G401.6 (cell line): ENCODE data around the gene PCDH9.
"Not testable (repeated sequence)": the region's sequence is repeated elsewhere in the genome, so short reads cannot be mapped to it uniquely, and the experiment has no call there.

ENCODE experiments used
- FAIRE-seq: peaks from 2 replicates; lab custom pipeline; 2012; peaks lifted over from hg19 to GRCh38; lab: Jason Lieb, UNC

The PCDH9 gene

DNA sequence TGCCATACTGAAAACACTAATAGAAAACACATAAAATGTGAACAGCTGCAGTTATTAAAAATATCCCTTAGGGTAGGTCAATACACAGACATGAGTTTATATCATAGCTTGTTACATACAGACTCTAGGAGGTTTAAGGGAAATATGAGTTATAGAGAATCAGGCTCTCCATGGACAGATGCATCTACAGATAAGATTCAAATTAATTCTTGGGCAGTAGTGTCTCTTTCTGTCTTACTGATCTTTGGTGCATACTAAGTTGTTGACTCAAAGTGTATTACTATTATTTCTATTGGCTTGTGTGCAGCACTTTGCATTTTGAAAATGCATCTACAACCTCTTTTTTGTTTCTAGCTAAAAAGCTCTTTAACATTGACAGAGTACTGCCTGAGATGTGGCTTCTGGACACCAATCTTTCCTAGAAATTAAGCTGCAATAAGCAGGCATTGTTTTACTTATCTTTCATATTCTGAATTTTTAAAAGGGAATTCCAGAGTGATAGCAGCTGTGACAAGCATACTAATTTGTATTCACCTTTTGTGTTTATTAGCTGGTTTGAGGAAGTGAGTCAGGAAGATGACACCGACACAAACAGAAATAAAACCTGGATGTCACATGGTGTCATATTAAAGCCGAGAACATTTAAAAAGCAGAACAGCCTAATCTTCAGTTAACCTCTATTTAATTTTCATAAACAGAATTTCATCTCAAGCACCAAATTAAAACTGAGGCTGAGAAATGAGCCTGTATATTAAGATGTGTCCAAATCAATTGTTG, 399.0 kb downstream of the PCDH9 start:
- no peak for FAIRE-seq

GRCh38 chr13:66829803-66830202, 400.3 kb downstream of the PCDH9 start:
- no peak for FAIRE-seq

DNA sequence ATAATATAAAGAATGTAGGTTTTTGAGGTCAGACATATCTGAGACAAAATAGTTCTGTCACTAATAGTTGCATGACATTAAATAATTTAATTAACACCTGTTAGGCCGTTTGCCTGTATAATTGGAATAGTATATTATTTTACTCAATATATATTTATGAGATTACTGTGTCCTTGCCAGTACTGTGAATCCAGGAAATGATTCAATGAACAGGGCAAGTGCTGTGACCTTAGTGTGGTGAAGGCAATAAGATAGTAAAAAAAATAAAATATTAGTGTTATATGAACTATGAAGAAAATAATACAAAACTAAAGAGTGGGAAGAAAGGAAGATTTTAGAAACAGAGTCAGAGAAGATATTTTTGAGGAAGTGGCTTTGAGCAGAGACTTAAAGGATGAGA, 403.7 kb downstream of the PCDH9 start:
- FAIRE-seq: no peak

- no peak for FAIRE-seq
Measured at GRCh38 chr13:66821551-66821950, 408.6 kb downstream of the PCDH9 start.

- FAIRE-seq: no peak
Measured at GRCh38 chr13:66811455-66811854, 418.7 kb downstream of the PCDH9 start.

DNA sequence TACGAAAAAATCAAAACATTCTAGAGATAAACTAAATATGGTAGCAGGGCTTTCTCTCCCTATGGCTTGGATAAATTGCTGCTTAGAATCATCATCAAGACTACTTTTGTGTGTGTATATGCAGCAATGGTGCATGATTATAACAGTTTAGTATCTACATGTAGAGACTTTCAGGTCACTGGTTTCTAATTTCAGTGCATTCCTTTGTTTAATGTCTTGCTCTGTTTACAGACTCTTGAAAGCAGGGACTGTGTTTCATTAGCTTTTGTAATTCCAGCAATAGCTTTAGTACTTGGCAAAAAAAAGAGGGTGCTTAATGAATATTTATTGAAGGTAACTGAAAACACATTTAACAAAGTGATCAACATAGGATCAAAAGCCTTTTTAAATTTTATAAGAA, 420.7 kb downstream of the PCDH9 start:
- FAIRE-seq: no peak

GRCh38 chr13:66807251-66807650, 422.9 kb downstream of the PCDH9 start:
- no peak for FAIRE-seq

GRCh38 chr13:66805657-66806056, 424.5 kb downstream of the PCDH9 start:
- no peak for FAIRE-seq

DNA sequence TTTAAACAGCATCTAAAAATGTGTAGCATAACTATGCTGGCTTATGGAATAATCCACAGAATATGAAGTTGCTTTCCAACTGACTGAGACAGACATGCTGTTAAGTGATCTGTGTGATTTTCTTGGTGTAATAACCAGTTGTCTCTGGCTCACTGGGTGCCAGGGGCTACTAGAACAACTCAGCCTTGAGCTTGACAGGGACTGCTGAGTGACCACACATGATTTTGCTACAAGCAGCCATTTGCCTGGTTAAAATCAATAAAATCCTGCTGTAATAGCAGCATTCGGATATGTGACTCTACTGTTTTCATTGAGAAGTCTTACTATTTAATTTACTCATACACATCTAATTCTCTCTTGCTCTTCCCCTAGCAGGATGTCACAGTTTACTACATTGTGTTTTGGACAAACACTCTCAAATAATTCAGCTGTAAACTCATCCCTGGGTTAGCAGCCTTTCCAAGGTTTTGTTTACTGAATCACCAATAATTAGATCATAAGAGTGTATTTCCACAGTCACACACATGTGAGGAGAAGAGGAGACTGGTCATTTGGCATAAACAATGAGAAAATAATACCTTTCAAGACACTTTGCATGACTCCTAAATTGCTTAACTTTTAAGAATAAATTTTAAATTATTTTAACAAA, 426.2 kb downstream of the PCDH9 start:
- no peak for FAIRE-seq

DNA sequence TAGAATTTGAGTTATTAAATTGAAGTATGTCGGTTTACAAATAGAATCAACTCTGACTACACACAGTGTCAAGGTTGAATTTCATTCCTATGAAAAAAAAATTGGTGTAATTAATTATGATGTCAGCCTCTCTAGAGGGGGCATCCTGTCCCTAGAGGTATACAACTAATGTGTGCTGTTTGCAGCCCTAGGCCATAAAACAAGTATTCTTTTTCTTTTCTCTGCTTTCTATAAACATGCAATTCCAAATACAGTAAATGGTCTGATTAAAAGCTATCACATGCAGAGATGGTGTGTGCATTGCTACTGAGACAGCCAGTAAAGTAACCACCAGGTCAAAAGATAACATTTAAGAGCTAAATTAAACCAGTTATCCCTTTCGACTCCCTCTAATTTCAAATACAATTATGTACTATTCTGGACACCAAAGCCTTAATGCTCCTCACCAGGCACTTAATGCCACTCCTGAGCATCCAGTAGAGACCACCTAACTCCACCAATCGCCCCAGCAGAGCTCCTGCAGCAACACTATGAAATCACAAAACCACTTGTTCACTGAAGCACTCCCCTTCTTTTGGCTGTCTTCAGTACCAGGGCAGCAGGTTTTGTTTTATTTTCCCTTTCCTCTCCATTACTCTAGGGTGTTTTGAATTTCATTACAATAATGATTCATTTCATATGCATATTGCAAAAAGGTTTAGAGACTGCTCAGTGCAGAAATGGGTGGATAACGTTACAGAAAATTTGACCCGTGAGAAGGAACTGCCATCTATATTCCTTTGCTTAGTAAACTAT, 426.9 kb downstream of the PCDH9 start:
- FAIRE-seq: no peak

DNA sequence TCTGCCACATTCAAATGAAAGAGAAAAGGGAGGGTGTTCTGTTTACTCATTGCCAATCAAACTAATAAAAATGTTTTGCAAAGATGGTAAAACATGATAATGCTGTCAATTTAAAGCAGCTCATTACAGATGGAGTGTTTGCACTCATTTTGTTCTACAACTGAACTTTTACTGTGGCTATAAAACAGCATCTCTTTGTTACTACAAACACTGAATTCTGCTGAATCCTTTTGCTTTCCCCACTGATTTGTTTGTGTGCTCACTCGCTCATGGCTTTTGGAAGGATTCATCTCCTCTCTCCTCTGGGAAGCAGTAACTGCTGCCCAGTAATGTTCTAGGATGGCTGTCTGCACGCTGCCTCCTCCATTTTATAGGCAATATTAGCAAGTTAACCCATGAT, 434.5 kb downstream of the PCDH9 start:
- FAIRE-seq: no peak

GRCh38 chr13:66794340-66795031, 435.6 kb downstream of the PCDH9 start:
- no peak for FAIRE-seq

GRCh38 chr13:66790861-66791260, 439.3 kb downstream of the PCDH9 start:
- no peak for FAIRE-seq

GRCh38 chr13:66781241-66781640, 448.9 kb downstream of the PCDH9 start:
- no peak for FAIRE-seq

DNA sequence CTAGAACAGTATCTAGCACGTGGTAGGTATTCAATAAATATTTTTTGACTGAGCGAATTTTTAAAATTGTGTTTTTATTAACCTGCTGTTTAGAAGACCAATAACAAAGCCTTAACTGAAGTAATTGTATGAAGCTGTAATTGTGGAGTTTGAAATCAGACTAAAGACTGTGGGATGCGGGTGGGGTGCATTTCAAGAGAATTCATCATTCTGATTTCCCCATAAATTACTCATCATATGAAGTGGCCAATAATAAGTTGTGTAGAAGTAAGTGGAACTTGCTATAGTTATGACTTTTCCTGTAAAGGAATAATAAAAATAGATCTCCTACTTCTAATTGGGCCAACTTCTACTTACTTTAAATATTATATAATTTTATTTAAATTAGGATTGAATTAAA, 449.3 kb downstream of the PCDH9 start:
- no peak for FAIRE-seq

- no peak for FAIRE-seq
Measured at GRCh38 chr13:66778461-66778860, 451.7 kb downstream of the PCDH9 start.

GRCh38 chr13:66775196-66775595, 454.9 kb downstream of the PCDH9 start:
- no peak for FAIRE-seq

DNA sequence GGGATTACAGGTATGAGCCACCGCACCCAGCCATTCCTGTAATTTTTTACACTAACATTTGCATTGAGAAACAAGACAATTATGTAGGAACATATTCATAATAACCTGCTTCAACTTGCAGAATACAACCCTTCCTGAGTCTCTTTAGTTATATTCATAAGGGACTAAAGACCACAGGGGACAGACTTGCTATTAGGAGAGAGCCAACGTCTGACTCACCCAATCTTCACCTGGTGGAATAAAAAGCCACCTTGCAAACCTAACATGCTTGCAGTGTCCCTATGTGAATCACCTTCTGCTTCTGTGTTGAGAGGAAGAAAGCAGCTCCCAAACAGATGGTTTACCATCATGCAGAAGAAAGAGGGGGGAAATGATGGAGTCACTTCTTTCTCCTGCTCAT, 456.1 kb downstream of the PCDH9 start:
- FAIRE-seq: no peak

DNA sequence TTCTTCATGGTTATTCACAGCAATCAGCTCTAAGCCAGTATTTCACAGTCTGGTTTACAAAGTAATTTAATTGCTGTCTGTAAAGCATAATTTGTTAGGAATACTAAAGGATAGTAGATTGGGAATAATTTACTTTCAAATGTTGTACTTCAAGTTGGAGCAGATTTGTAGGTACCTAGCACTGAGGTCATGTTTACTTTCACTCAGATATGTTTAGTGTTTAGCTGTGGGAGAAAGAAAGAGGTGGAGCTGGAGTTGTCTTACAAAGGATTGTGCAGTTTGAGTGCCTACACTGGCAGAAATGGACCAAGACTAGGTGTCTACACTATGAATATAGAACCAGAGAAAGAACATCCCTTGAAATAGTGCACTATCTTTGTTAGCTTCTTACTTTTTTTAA, 464.6 kb downstream of the PCDH9 start:
- FAIRE-seq: no peak

DNA sequence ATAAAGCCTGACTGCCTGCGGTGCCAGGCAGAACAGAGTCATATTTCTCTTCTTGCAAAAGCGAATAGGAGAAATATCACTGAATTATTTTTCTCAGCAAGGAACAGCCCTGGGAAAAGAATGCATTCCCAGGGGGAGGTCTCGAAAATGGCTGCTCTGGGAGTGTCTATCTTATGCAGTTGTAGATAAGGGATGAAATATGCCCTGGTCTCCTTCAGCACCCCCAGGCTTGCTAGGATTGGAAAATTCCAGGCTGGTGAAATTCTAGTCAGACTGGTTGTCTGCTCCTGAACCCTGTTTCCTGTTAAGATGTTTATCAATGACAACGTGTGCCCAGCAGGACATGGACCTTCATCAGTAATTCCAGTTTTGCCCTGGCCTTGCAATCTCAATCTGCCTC, 469.5 kb downstream of the PCDH9 start:
- FAIRE-seq: not testable (repeated sequence)

GRCh38 chr13:66759919-66760318, 470.2 kb downstream of the PCDH9 start:
- no peak for FAIRE-seq

DNA sequence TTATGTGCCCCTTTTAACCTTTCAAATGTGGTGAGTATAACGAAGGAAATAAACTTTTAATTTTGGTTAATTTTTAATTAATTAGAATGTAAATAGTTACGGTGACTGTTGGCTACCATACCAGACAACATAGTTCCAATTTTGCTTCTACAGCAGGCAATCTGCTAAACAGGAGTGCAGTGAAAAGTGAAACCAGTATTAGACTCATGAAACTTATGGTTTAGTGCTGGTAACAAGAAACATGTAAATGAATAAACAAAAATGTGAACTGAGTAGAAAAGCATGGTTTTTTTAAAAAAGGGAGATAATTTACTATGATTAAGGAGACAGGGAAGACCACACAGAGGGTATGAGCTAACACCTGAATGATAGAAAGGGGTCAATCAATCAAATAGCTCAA, 478.4 kb downstream of the PCDH9 start:
- FAIRE-seq: no peak

DNA sequence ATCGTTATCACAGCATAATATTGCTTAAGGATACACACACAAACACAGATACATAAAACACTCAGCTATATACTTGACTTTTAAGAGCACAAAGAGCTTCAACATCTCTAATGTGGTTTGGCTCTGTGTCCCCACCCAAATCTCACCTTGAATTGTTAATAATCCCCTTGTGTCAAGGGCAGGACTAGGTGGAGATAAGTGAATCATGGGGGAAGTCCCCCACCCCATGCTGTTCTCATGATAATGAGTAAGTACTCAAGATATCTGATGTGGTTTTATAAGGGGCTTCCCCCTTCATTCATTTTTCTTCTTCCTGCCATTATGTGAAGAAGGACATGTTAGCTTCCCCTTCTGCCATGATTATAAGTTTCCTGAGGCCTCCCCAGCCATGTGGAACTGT, 481.4 kb downstream of the PCDH9 start:
- FAIRE-seq: no peak
